ENCODE data around the gene UCK2. TPM values are rescaled to one million over a fixed set of nuclear protein-coding genes. Genes with fewer than 3 reads are reported as not detected.

Gene UCK2
- total RNA-seq, 2 donors from 2014 or later = 39.6 to 69.0 TPM

DNA sequence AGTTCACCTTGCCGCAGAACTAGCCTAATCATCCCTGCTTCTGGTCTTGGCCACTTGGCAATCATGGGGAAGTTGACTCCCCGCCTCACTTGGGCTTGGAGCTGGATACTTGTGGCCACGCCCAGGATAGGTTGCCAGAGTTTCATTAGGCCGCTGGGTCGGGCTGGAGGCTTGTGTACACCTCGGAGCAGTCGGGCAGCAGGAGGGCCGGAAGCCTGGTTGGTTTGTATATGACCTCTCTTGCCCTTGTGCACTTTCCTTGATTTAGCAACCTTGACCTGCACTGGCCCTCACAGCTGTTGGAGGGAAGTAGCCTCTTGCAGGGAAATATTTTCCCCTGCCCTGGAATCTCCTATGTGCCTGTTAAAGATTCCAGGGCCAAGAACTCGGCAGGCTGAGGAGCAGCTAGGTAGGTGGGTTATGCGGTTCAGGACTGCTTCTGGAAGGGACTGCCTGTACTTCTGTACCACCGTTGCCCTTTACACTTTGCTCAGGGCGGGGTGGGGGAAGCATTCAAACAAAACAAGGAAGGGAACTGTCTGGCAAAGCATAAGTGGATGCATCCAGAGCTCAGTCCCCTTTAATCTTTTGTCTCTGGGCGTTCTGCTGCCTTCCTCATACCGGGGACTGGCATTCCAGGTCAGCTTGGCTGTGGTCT is 83.5 kb downstream of the UCK2 start:
- no peaks in the 10 kb centered on the region for H3K36me3 ChIP-seq
- H3K9ac ChIP-seq (ENCODE audit: low read depth in 2 of 2, low read length in 2 of 2) = peak overlapping the region in 1 of 2 donors; percentile 66
- H3K27ac ChIP-seq = peak overlapping the region; percentile 80
- intact Hi-C loops (cut with DNase I) = loop anchor here (5.0 kb wide), 2 partner anchors 79 to 144 kb away; partner anchors contain the start of gene TMCO1
- no peaks in the 10 kb centered on the region for H3K27me3 ChIP-seq
- no peak overlapping the region for H3K4me3 ChIP-seq
- peaks cover 13% of the 10 kb centered on the region for H3K4me1 ChIP-seq
- TF ChIP-seq CTCF (IDR thresholded peaks at IDR 0.05) = no peak
- no peaks in the 10 kb centered on the region for H3K9me3 ChIP-seq
- DNase-seq = peak; percentile 88

DNA sequence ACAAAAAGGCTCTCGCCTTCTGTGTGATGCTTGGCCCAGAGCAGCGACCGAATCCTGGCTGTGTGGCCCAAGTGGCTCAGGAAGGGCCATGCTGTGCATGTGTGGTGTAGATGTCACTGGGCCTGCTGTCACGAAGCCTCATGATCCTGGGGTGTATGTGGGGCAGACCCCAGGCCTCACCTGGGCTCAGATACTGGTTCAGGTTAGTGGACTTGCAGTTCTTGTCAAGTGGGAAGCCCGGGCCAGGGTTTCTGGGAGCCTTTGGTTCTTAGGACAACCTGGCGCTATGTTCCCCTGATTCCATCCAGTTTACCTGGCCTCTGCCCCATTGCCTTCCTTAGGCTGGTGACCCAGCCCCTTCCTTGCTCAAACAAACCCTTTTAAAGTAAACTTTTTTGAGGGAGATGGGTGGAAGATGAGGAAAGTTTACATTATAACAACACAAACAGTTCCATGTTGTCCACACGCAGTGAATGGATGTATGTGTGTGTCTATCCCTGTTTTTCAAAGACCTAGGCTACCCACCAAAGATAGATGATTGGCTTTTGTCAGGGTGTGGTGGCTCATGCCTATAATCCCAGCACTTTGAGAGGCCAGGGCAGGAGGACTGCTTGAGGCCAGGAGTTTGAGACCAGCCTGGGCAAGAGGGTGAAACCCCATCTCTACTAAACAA is 84.3 kb downstream of the UCK2 start:
- Histone ChIP-seq H3K9me3 (no peaks in the 10 kb centered on the region), H3K36me3 (no peaks in the 10 kb centered on the region), H3K4me3 (no peak overlapping the region), H3K4me1 (peaks cover 13% of the 10 kb centered on the region), H3K27me3 (no peaks in the 10 kb centered on the region), H3K27ac (peak overlapping the region; percentile 80), H3K9ac (ENCODE audit: low read depth in 2 of 2, low read length in 2 of 2) (peak overlapping the region in 1 of 2 donors; percentile 66)
- no peak for DNase-seq
- TF ChIP-seq CTCF (IDR thresholded peaks at IDR 0.05) = no peak
- intact Hi-C loops (cut with DNase I) = loop anchor here (5.0 kb wide), 2 partner anchors 79 to 144 kb away; partner anchors contain the start of gene TMCO1

GRCh38 chr1:165912638-165913037 is 85.2 kb downstream of the UCK2 start:
- Histone ChIP-seq H3K27me3 (no peaks in the 10 kb centered on the region), H3K9me3 (no peaks in the 10 kb centered on the region), H3K4me1 (peaks cover 13% of the 10 kb centered on the region), H3K27ac (no peak overlapping the region), H3K4me3 (no peak overlapping the region), H3K9ac (ENCODE audit: low read depth in 2 of 2, low read length in 2 of 2) (peak overlapping the region in 1 of 2 donors; percentile 14), H3K36me3 (no peaks in the 10 kb centered on the region)
- TF ChIP-seq CTCF (IDR thresholded peaks at IDR 0.05) = no peak
- DNase-seq = no peak
- intact Hi-C loops (cut with DNase I) = loop anchor here (5.0 kb wide), 2 partner anchors 80 to 145 kb away; partner anchors contain the start of gene TMCO1

DNA sequence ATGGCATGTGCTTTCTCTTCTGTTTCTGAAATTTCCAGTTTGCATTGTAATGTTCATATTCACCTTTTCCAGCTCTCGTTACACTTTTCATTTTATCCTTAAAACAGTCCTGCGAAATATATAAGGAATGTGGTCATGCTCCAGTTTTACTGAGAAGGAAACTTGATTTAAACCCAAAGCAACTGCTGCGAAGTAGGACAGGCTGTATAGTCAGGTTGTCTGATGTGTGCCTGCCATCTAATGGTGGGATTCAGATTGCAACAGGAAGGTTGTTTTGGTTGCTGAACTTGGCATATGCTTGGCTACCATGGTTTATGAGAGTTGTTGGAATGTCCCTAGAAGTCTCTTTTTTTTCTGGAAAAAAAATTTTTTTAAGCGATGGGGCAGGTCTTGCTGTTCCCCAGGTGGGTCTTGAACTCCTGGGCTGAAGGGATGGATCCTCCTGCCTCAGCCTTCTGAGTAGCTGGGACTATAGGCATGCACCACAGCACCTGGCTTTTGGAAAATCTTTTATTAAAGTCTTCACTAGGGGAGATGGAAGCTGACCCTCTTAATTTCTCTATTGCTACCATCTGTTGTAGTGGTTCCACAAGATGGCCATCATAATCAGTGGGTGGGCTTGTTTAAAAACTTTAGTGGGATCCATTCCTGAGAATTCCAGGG is 86.9 kb downstream of the UCK2 start:
- DNase-seq = peak; percentile 82
- H3K9ac ChIP-seq (ENCODE audit: low read depth in 2 of 2, low read length in 2 of 2) = no peak overlapping the region
- intact Hi-C loops (cut with DNase I) = loop anchor here (2.0 to 5.0 kb wide), 4 partner anchors 82 to 311 kb away; partner anchors contain the start of gene TMCO1
- peak; percentile 77 for TF ChIP-seq CTCF (IDR thresholded peaks at IDR 0.05)
- peaks cover 13% of the 10 kb centered on the region for H3K4me1 ChIP-seq
- H3K27ac ChIP-seq = no peak overlapping the region
- no peak overlapping the region for H3K4me3 ChIP-seq
- H3K27me3 ChIP-seq = no peaks in the 10 kb centered on the region
- no peaks in the 10 kb centered on the region for H3K9me3 ChIP-seq
- no peaks in the 10 kb centered on the region for H3K36me3 ChIP-seq

- Histone ChIP-seq H3K9ac (ENCODE audit: low read depth in 2 of 2, low read length in 2 of 2) (no peak overlapping the region), H3K4me1 (peaks cover 13% of the 10 kb centered on the region), H3K27ac (no peak overlapping the region), H3K9me3 (no peaks in the 10 kb centered on the region), H3K27me3 (no peaks in the 10 kb centered on the region), H3K36me3 (no peaks in the 10 kb centered on the region), H3K4me3 (no peak overlapping the region)
- intact Hi-C loops (cut with DNase I) = loop anchor here (2.0 to 5.0 kb wide), 3 partner anchors 199 to 523 kb away; no protein-coding TSS in a partner anchor
- no peak for TF ChIP-seq CTCF (IDR thresholded peaks at IDR 0.05)
- no peak for DNase-seq
Observed at GRCh38 chr1:165915480-165915879, 88.1 kb downstream of the UCK2 start.
